Measurements from ENCODE around the gene ADAM10.
A peak's percentile ranks its signal among the peaks of the same experiment; 100 is the strongest.
"Not testable (repeated sequence)": the region's sequence is repeated elsewhere in the genome, so short reads cannot be mapped to it uniquely, and the experiment has no call there.

ADAM10 gene

GRCh38 chr15:58627701-58628100 is 121.8 kb downstream of the ADAM10 start:
- no peak for TF ChIP-seq CTCF (conservative IDR thresholded peaks at IDR 0.05; ENCODE audit: low read depth, low read length)
- Histone ChIP-seq H3K27ac (peak overlapping the region; percentile 64; the same call in 1 of the 2 replicates), H2AFZ (ENCODE audit: low read depth) (no peak overlapping the region), H3K79me2 (ENCODE audit: insufficient read depth, low read depth) (no peaks in the 10 kb centered on the region), H4K20me1 (ENCODE audit: insufficient read depth) (no peaks in the 10 kb centered on the region), H3K4me1 (ENCODE audit: low read depth, poor library complexity, severe bottlenecking) (peaks cover 21% of the 10 kb centered on the region), H3K9ac (no peak overlapping the region; the same call in 1 of the 2 replicates), H3K36me3 (ENCODE audit: insufficient read depth) (no peaks in the 10 kb centered on the region), H3K4me2 (peak overlapping the region; percentile 55), H3K27me3 (ENCODE audit: insufficient read depth, low read depth) (no peaks in the 10 kb centered on the region), H3K4me3 (IDR thresholded peaks at IDR 0.05; ENCODE audit: insufficient read depth, low read depth, low read length) (no peak overlapping the region)

GRCh38 chr15:58627046-58627445 is 122.5 kb downstream of the ADAM10 start:
- no peak overlapping the region for H3K9ac ChIP-seq
- no peak overlapping the region for H3K4me2 ChIP-seq
- no peaks in the 10 kb centered on the region for H3K79me2 ChIP-seq (ENCODE audit: insufficient read depth, low read depth)
- no peak overlapping the region for H2AFZ ChIP-seq (ENCODE audit: low read depth)
- H3K27me3 ChIP-seq (ENCODE audit: insufficient read depth, low read depth): no peaks in the 10 kb centered on the region
- no peak for TF ChIP-seq CTCF (conservative IDR thresholded peaks at IDR 0.05; ENCODE audit: low read depth, low read length)
- H3K4me1 ChIP-seq (ENCODE audit: low read depth, poor library complexity, severe bottlenecking): peaks cover 21% of the 10 kb centered on the region
- H4K20me1 ChIP-seq (ENCODE audit: insufficient read depth): no peaks in the 10 kb centered on the region
- H3K36me3 ChIP-seq (ENCODE audit: insufficient read depth): no peaks in the 10 kb centered on the region
- H3K27ac ChIP-seq: no peak overlapping the region
- H3K4me3 ChIP-seq (IDR thresholded peaks at IDR 0.05; ENCODE audit: insufficient read depth, low read depth, low read length): no peak overlapping the region

- Histone ChIP-seq H3K4me3 (IDR thresholded peaks at IDR 0.05; ENCODE audit: insufficient read depth, low read depth, low read length) (no peak overlapping the region), H3K36me3 (ENCODE audit: insufficient read depth) (no peaks in the 10 kb centered on the region), H3K9ac (no peak overlapping the region), H2AFZ (ENCODE audit: low read depth) (no peak overlapping the region), H3K27ac (no peak overlapping the region), H3K4me2 (no peak overlapping the region), H3K27me3 (ENCODE audit: insufficient read depth, low read depth) (no peaks in the 10 kb centered on the region), H3K4me1 (ENCODE audit: low read depth, poor library complexity, severe bottlenecking) (peaks cover 21% of the 10 kb centered on the region), H3K79me2 (ENCODE audit: insufficient read depth, low read depth) (no peaks in the 10 kb centered on the region), H4K20me1 (ENCODE audit: insufficient read depth) (no peaks in the 10 kb centered on the region)
- TF ChIP-seq CTCF (conservative IDR thresholded peaks at IDR 0.05; ENCODE audit: low read depth, low read length): no peak
Measured at GRCh38 chr15:58626378-58626777, 123.1 kb downstream of the ADAM10 start.

- no peak overlapping the region for H3K4me2 ChIP-seq
- H3K9ac ChIP-seq: no peak overlapping the region
- no peaks in the 10 kb centered on the region for H3K27me3 ChIP-seq (ENCODE audit: insufficient read depth, low read depth)
- no peak for TF ChIP-seq CTCF (conservative IDR thresholded peaks at IDR 0.05; ENCODE audit: low read depth, low read length)
- H3K36me3 ChIP-seq (ENCODE audit: insufficient read depth): no peaks in the 10 kb centered on the region
- H2AFZ ChIP-seq (ENCODE audit: low read depth): no peak overlapping the region
- H3K27ac ChIP-seq: no peak overlapping the region
- H3K4me3 ChIP-seq (IDR thresholded peaks at IDR 0.05; ENCODE audit: insufficient read depth, low read depth, low read length): no peak overlapping the region
- H4K20me1 ChIP-seq (ENCODE audit: insufficient read depth): no peaks in the 10 kb centered on the region
- peaks cover 7% of the 10 kb centered on the region for H3K4me1 ChIP-seq (ENCODE audit: low read depth, poor library complexity, severe bottlenecking)
- peaks cover 7% of the 10 kb centered on the region; the same call in 1 of the 2 replicates for H3K79me2 ChIP-seq (ENCODE audit: insufficient read depth, low read depth)
Measured at GRCh38 chr15:58622877-58623276, 126.6 kb downstream of the ADAM10 start.

- not testable (repeated sequence) for H3K27me3 ChIP-seq (ENCODE audit: insufficient read depth, low read depth); H3K79me2 ChIP-seq (ENCODE audit: insufficient read depth, low read depth); H3K4me1 ChIP-seq (ENCODE audit: low read depth, poor library complexity, severe bottlenecking); H3K4me3 ChIP-seq (IDR thresholded peaks at IDR 0.05; ENCODE audit: insufficient read depth, low read depth, low read length); H3K9ac ChIP-seq; H3K4me2 ChIP-seq; H3K36me3 ChIP-seq (ENCODE audit: insufficient read depth); H4K20me1 ChIP-seq (ENCODE audit: insufficient read depth); H3K27ac ChIP-seq; H2AFZ ChIP-seq (ENCODE audit: low read depth)
Measured at GRCh38 chr15:58620268-58620667, 129.2 kb downstream of the ADAM10 start.

Measured in KMS-11 (cell line).